Stimulated activated CD4-positive, alpha-beta T cell treated with anti-CD3 and anti-CD28 coated beads, Interleukin-12 subunit alpha, Interleukin-12 subunit beta, amount 100 ng/mL, for 4 hours (primary cell): ENCODE data around the gene CFAP97.

ENCODE experiments used
- DNase-seq: peaks from one replicate; pipeline ENCODE4 v3.0.0-alpha.2; 2020

CFAP97 gene

GRCh38 chr4:185196437-185196836, 7.4 kb downstream of the CFAP97 start:
- no peak for DNase-seq

GRCh38 chr4:185194924-185195888, 8.6 kb downstream of the CFAP97 start:
- no peak for DNase-seq

- no peak for DNase-seq
Observed at GRCh38 chr4:185192059-185192458, 11.7 kb downstream of the CFAP97 start.

- DNase-seq, result no peak
Observed at GRCh38 chr4:185190306-185190856, 13.4 kb downstream of the CFAP97 start.

GRCh38 chr4:185189606-185190305, 14.0 kb downstream of the CFAP97 start:
- DNase-seq, result no peak

GRCh38 chr4:185186769-185187168, 17.0 kb downstream of the CFAP97 start:
- DNase-seq, result no peak

- peak; percentile 67 for DNase-seq
Observed at GRCh38 chr4:185183622-185184281, 20.0 kb downstream of the CFAP97 start.

- DNase-seq, result no peak
Observed at GRCh38 chr4:185182239-185182638, 21.6 kb downstream of the CFAP97 start.

GRCh38 chr4:185179488-185179887, 24.3 kb downstream of the CFAP97 start:
- DNase-seq, result no peak

GRCh38 chr4:185171373-185172071, 32.3 kb downstream of the CFAP97 start:
- DNase-seq, result no peak

GRCh38 chr4:185167234-185167633, 36.6 kb downstream of the CFAP97 start:
- no peak for DNase-seq

- DNase-seq, result no peak
Observed at GRCh38 chr4:185165605-185166063, 38.2 kb downstream of the CFAP97 start.

- no peak for DNase-seq
Observed at GRCh38 chr4:185151296-185151695, 52.5 kb downstream of the CFAP97 start.

GRCh38 chr4:185149392-185149791, 54.4 kb downstream of the CFAP97 start:
- DNase-seq, result no peak

GRCh38 chr4:185145572-185145971, 58.2 kb downstream of the CFAP97 start:
- no peak for DNase-seq

- DNase-seq, result no peak
Observed at GRCh38 chr4:185144601-185145240, 59.1 kb downstream of the CFAP97 start.

- DNase-seq, result no peak
Observed at GRCh38 chr4:185143601-185143969, 60.2 kb downstream of the CFAP97 start.

- DNase-seq, result peak; percentile 79
Observed at GRCh38 chr4:185142912-185143600, 60.7 kb downstream of the CFAP97 start, which contains the start of gene SLC25A4. Gene SLC25A4 (plus strand): TSS chr4:185143266. CDS start chr4:185143373, 107 bp downstream.

- DNase-seq, result no peak
Observed at GRCh38 chr4:185142564-185142911, 61.3 kb downstream of the CFAP97 start.

GRCh38 chr4:185141777-185142176, 62.0 kb downstream of the CFAP97 start:
- no peak for DNase-seq

GRCh38 chr4:185139736-185140135, 64.1 kb downstream of the CFAP97 start:
- no peak for DNase-seq
